Activated CD8-positive, alpha-beta memory T cell treated with anti-CD3 and anti-CD28 coated beads, Interleukin-2, amount 50 U/mL, for 24 hours (primary cell): Measurements from ENCODE around the gene VENTX.

Source experiments
- DNase-seq: peaks from one replicate; pipeline ENCODE4 v3.0.0-alpha.2; 2020; ENCODE audit errors: extremely low read depth

Gene VENTX

GRCh38 chr10:133201948-133202725 lies 35.5 kb upstream of the VENTX start:
- DNase-seq, result no peak

- DNase-seq, result no peak
Observed at GRCh38 chr10:133202778-133203651, 34.6 kb upstream of the VENTX start.

GRCh38 chr10:133203652-133204195 lies 33.9 kb upstream of the VENTX start:
- no peak for DNase-seq

GRCh38 chr10:133204226-133205015 lies 33.2 kb upstream of the VENTX start:
- DNase-seq, result no peak

- no peak for DNase-seq
Observed at GRCh38 chr10:133205146-133205545, 32.5 kb upstream of the VENTX start.

- DNase-seq, result no peak
Observed at GRCh38 chr10:133206356-133207040, 31.2 kb upstream of the VENTX start.

GRCh38 chr10:133207041-133207600 lies 30.5 kb upstream of the VENTX start:
- DNase-seq, result no peak

GRCh38 chr10:133207627-133208026 lies 30.0 kb upstream of the VENTX start:
- DNase-seq, result no peak

- no peak for DNase-seq
Observed at GRCh38 chr10:133208466-133208865, 29.2 kb upstream of the VENTX start.

GRCh38 chr10:133209117-133209516 lies 28.5 kb upstream of the VENTX start:
- no peak for DNase-seq

GRCh38 chr10:133209641-133210040 lies 28.0 kb upstream of the VENTX start:
- no peak for DNase-seq

- no peak for DNase-seq
Observed at GRCh38 chr10:133210398-133211140, 27.1 kb upstream of the VENTX start.

GRCh38 chr10:133211141-133211830 lies 26.4 kb upstream of the VENTX start:
- DNase-seq, result no peak

- no peak for DNase-seq
Observed at GRCh38 chr10:133211959-133212852, 25.4 kb upstream of the VENTX start.

- DNase-seq, result no peak
Observed at GRCh38 chr10:133212853-133213494, 24.7 kb upstream of the VENTX start.

GRCh38 chr10:133213641-133214467 lies 23.8 kb upstream of the VENTX start:
- no peak for DNase-seq
